Psoas muscle (tissue), 8 donors: ENCODE data around the gene NTSR2. TPM values are rescaled to one million over a fixed set of nuclear protein-coding genes. Genes with fewer than 3 reads are reported as not detected.
A peak's percentile ranks its signal among the peaks of the same experiment; 100 is the strongest.

Experiments used
- ATAC-seq, 4 donors: fragments of 200-7000 bp; cut with Tn5 transposase; one replicate each; pipeline ENCODE4 v1.9.1; 2020; ENCODE audit warnings: moderate library complexity in 3 of 4, mild to moderate bottlenecking in 2 of 4
- DNase-seq, 2 donors: peaks; one replicate each; pipeline ENCODE4 v3.0.0-alpha.2; 2020
- H3K27ac ChIP-seq: fragments of 200-600 bp; one replicate; pipeline ENCODE4 v1.8.0; 2022
- H3K27me3 ChIP-seq, 3 donors: fragments of 200-600 bp in 1 of 3; one replicate each; pipeline versions ENCODE4 v1.6.1 to v1.8.0; 2013 to 2022; ENCODE audit warnings: low read length in 2 of 3, mild to moderate bottlenecking in 2 of 3, moderate library complexity in 1 of 3; ENCODE audit not compliant: insufficient read depth in 3 of 3
- H3K36me3 ChIP-seq, 2 donors: fragments of 200-600 bp in 1 of 2; one replicate each; pipeline versions ENCODE4 v1.6.1 to v1.8.0; 2013 to 2022; ENCODE audit warnings: low read depth in 1 of 2, mild to moderate bottlenecking in 1 of 2, moderate library complexity in 1 of 2; ENCODE audit not compliant: insufficient read depth in 1 of 2
- H3K4me1 ChIP-seq: fragments of 200-600 bp; one replicate; pipeline ENCODE4 v1.8.0; 2022
- H3K4me3 ChIP-seq: fragments of 200-600 bp; one replicate; pipeline ENCODE4 v1.8.0; 2022; ENCODE audit warnings: mild to moderate bottlenecking
- H3K9me3 ChIP-seq: fragments of 200-600 bp; one replicate; pipeline ENCODE4 v1.8.0; 2022
- WGBS, 3 donors: extraction: QIAGEN DNeasy Blood & Tissue Kit; methylation state at CpG; one replicate each; pipeline versions ENCODE4 v1.1.6 to v1.1.7; 2013; 5-methylcytosine and 5-hydroxymethylcytosine counted together
- intact Hi-C, 2 donors: fragments of 100-400 bp; cut with DNase I; formaldehyde crosslinking; loops; one replicate each; pipeline versions ENCODE4 v1.11.0 to v1.14.2; 2022
- polyA plus RNA-seq, 3 donors: library from polyadenylated mRNA; stranded (reverse); fragments of 200-250 nt; gene quantifications; one replicate each; pipeline ENCODE4 v1.2.3, GENCODE V29; 2013
- total RNA-seq, 4 donors: library from RNA; stranded (reverse); fragmentation: NEBNext Ultra II Directional in 2 of 4; extraction: Animal tissue kit (Norgen Biotek cat#: 25700) in 2 of 4; gene quantifications; one replicate each; pipeline versions ENCODE4 v1.2.1 to v1.2.4, GENCODE V29; 2021 to 2023
- TF ChIP-seq, protein P1 (sequence below): fragments of 200-600 bp; IDR thresholded peaks from one replicate; pipeline ENCODE4 v1.8.0; 2022; ENCODE audit warnings: antibody characterized with exemption
- donor health status: healthy with polysubstance abuse.
- donor health status: DM: no; HTN: no; CAD: no; lungs with moderate emphysema.
- donor health status: Bipolar disorder and iron deficiency.
- donor health status: healthy.
- donor health status: DM: yes; HTN: yes; CAD: no.
- donor health status: DM: no; HTN: no; CAD: no.
- donor health status: DM: no; HTN: no; CAD: no.
- donor health status: DM: yes; HTN: yes; CAD: no.

The NTSR2 gene
- total and polyA plus RNA-seq, 7 donors: 0.18 to 0.97 (median 0.35) TPM; not detected in 1

DNA sequence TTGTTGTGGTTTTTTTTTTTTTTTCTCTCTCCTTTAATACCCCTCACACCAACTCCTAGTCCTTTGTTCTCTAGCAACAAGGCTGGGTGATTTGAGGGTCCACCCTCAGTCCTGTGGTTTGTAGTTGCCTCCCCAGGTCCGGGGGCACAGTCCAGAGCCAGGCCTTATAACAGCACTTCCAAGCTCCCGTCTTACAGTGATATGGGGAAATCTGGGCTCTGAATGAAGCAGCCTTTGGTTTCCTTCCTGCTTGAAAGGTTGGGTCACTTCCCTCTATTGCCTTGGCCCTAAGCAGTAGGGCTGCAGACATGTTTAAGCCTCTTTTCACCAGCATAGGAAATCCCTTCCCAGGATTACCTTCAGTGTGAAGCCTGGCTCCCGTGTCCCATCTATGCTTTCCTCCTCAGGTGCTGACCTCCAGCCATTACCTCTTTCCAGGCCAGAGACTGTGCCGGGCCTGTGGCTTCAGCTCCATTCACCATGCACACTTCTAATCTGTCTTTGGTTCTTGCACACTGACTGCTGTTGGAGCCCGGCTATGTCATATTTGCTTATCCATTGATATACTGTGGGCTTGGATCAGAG, 21.2 kb upstream of the NTSR2 start:
- ATAC-seq: no peak
- Histone ChIP-seq H3K27me3 (no peaks in the 10 kb centered on the region), H3K4me1 (peaks cover 38% of the 10 kb centered on the region), H3K27ac (peak overlapping the region; percentile 32), H3K4me3 (no peak overlapping the region), H3K36me3 (no peaks in the 10 kb centered on the region), H3K9me3 (no peaks in the 10 kb centered on the region)
- TF ChIP-seq, protein P1, sequence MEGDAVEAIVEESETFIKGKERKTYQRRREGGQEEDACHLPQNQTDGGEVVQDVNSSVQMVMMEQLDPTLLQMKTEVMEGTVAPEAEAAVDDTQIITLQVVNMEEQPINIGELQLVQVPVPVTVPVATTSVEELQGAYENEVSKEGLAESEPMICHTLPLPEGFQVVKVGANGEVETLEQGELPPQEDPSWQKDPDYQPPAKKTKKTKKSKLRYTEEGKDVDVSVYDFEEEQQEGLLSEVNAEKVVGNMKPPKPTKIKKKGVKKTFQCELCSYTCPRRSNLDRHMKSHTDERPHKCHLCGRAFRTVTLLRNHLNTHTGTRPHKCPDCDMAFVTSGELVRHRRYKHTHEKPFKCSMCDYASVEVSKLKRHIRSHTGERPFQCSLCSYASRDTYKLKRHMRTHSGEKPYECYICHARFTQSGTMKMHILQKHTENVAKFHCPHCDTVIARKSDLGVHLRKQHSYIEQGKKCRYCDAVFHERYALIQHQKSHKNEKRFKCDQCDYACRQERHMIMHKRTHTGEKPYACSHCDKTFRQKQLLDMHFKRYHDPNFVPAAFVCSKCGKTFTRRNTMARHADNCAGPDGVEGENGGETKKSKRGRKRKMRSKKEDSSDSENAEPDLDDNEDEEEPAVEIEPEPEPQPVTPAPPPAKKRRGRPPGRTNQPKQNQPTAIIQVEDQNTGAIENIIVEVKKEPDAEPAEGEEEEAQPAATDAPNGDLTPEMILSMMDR: no peak
- WGBS, 3 donors: 68 to 80% (median 73%) methylated on average over 5 of the region's 5 CpGs
- no peak for DNase-seq
- intact Hi-C loops: loop anchor here in 1 of 2 donors (5.0 kb wide), 1 partner anchor 86 kb away; no protein-coding TSS in a partner anchor

DNA sequence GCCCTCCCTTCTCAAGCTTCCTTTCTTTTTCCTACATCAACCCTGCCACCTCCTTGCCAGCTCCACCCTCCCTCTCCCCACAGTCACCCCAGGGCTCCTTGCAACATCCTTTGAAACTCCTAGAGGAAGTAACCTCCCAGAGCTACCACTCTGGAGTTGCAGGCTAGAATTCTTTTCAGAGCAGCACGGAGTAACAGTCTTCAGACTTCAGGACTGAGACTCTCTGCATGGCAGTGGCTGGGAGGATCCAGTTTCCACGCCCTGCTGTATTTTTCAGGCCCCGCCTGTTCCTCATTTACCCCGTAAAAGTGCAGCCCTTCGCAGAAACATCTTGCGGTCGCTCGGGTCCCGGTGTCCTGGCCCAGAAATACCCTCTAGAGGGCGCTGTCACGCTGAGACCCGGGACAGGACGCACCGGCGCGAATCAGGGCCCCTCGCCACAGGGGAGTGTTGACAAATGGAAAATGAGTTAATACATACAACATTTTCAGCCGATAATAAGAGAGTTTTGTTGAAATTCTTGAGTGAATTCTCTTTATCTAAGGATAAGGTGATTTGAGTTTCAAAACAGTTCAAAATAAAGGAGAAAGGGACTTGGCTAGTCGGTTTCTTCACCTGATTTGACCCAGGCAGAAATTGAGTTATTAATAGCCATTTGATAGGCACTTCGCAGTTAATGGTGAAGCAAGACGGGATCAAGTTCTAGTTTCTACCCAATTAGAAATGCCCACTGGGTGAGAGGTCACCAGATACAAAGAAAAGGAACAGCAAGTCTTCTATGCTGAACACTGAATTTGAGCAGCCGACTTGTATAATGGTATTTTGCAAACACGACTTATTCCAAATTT, 18.5 kb upstream of the NTSR2 start:
- peak; percentile 80 to 86 (median 84) for ATAC-seq
- Histone ChIP-seq H3K36me3 (no peaks in the 10 kb centered on the region), H3K27me3 (no peaks in the 10 kb centered on the region), H3K9me3 (no peaks in the 10 kb centered on the region), H3K4me1 (peaks cover 54% of the 10 kb centered on the region), H3K27ac (peak overlapping the region; percentile 90), H3K4me3 (peak overlapping the region; percentile 57)
- intact Hi-C loops: loop anchor here (1.0 to 10.0 kb wide), 2 partner anchors 91 to 214 kb away; no protein-coding TSS in a partner anchor
- peak; percentile 90 to 93 for DNase-seq
- WGBS, 3 donors: 3 to 5% (median 5%) methylated on average over 23 of the region's 23 CpGs
- TF ChIP-seq, protein P1: peak; percentile 82

DNA sequence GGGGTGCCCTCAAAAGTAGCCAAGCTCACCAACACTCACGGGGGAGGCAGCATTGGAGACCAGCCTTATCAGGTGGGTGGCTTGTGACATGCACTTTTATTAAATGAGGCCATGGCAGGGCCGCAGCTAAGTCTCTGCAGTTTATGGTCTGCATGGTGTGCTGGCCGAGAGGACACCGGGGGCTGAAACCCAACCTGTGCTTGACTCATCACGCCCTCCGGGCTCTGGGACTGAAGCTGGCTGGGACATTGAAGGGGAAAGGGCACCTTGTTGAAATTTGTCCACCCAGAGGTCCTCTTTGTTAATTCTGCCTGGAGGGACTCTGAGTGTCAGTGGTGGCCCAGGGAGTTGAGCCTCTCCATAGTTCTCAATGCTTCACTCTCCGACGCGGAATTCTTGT, 17.7 kb upstream of the NTSR2 start:
- no peaks in the 10 kb centered on the region for H3K36me3 ChIP-seq
- intact Hi-C loops: loop anchor here (1.0 to 10.0 kb wide), 2 partner anchors 92 to 213 kb away; no protein-coding TSS in a partner anchor
- no peaks in the 10 kb centered on the region for H3K27me3 ChIP-seq
- TF ChIP-seq, protein P1: no peak
- H3K4me3 ChIP-seq: peak overlapping the region; percentile 57
- DNase-seq (peak; percentile 71 to 90), ATAC-seq (peak; percentile 75 to 88 (median 84))
- H3K4me1 ChIP-seq: peaks cover 55% of the 10 kb centered on the region
- H3K9me3 ChIP-seq: no peaks in the 10 kb centered on the region
- H3K27ac ChIP-seq: peak overlapping the region; percentile 90
- WGBS, 3 donors: 22 to 33% (median 31%) methylated on average over 9 of the region's 9 CpGs

DNA sequence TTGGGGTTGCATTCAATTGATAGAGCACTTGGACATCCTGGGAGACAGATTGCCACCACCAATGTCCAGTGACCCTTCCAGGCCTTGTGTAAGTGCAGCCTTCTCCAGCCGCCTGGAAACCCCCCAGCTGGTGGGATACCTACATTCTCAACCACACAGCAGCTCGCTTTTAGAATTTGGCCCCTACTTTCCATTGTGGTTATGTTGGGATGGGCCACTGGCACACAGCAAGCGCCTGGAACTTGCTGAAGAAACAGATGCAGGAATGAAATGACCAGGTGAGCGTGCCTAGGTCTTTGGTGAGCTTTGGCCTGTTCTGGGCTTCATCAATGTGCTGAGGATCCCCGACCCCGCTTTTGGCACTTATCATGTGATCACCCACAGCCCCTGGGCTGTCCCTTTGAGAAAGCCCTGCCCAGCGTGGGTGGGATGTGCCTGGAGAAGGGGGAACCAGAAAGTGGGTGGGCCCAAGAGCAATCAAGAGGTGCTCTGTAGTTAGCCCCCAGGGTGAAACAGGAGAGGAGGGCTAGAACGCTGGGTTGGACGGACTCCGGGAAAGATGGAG, 16.0 kb upstream of the NTSR2 start:
- no peak for ATAC-seq
- peaks cover 67% of the 10 kb centered on the region for H3K4me1 ChIP-seq
- H3K27me3 ChIP-seq: no peaks in the 10 kb centered on the region
- DNase-seq: no peak
- TF ChIP-seq, protein P1: no peak
- H3K9me3 ChIP-seq: no peaks in the 10 kb centered on the region
- peak overlapping the region; percentile 26 for H3K27ac ChIP-seq
- no peak overlapping the region for H3K4me3 ChIP-seq
- WGBS, 3 donors: 92 to 93% (median 92%) methylated on average over 10 of the region's 10 CpGs
- intact Hi-C loops: loop anchor here in 1 of 2 donors (10.0 kb wide), 1 partner anchor 211 kb away; no protein-coding TSS in a partner anchor
- no peaks in the 10 kb centered on the region for H3K36me3 ChIP-seq
